ENCODE data around the gene SLC22A12. TPM values are rescaled to one million over a fixed set of nuclear protein-coding genes. Genes with fewer than 3 reads are reported as not detected.
A peak's percentile ranks its signal among the peaks of the same experiment; 100 is the strongest.

SLC22A12 gene
- total RNA-seq, 1 donor from 2014 or later: not detected

GRCh38 chr11:64585150-64585549 is 5.9 kb upstream of the SLC22A12 start:
- DNase-seq (ENCODE audit: low spot score): no peak
- H3K27ac Mint-ChIP-seq: peak overlapping the region; percentile 36
- H2AFZ ChIP-seq (replicated peaks): no peak overlapping the region
- H3F3A ChIP-seq (ENCODE audit: low read depth): no peaks in the 10 kb centered on the region
- H3K9ac ChIP-seq: no peak overlapping the region
- no peaks in the 10 kb centered on the region for H3K36me3 ChIP-seq
- H3K27ac ChIP-seq: no peak overlapping the region
- H3K4me1 ChIP-seq: no peaks in the 10 kb centered on the region
- TF ChIP-seq CTCF (IDR thresholded peaks at IDR 0.05): no peak
- TF ChIP-seq EZH2 (IDR thresholded peaks at IDR 0.05): no peak
- TF ChIP-seq EZH2phosphoT487 (IDR thresholded peaks at IDR 0.05): no peak
- no peaks in the 10 kb centered on the region for H3K9me3 ChIP-seq (ENCODE audit: low read depth)
- no peaks in the 10 kb centered on the region for H3K79me2 ChIP-seq (ENCODE audit: low read depth)
- H3K27me3 ChIP-seq: no peaks in the 10 kb centered on the region
- H3K4me3 ChIP-seq: no peak overlapping the region
- no peaks in the 10 kb centered on the region for H4K20me1 ChIP-seq (ENCODE audit: low read depth)
- peaks cover 15% of the 10 kb centered on the region for H3K4me1 Mint-ChIP-seq
- peaks cover 7% of the 10 kb centered on the region for H3K27me3 Mint-ChIP-seq (ENCODE audit: insufficient read depth, low read depth)
- no peaks in the 10 kb centered on the region for H3K36me3 Mint-ChIP-seq
- no peak overlapping the region for H3K4me3 Mint-ChIP-seq
- H3K4me2 ChIP-seq: no peak overlapping the region
- peaks cover 8% of the 10 kb centered on the region for H3K9me3 Mint-ChIP-seq

- DNase-seq (ENCODE audit: low spot score): no peak
- Histone ChIP-seq H3K36me3 (no peaks in the 10 kb centered on the region), H3K27ac (no peak overlapping the region), H3K79me2 (ENCODE audit: low read depth) (no peaks in the 10 kb centered on the region), H3K9me3 (ENCODE audit: low read depth) (no peaks in the 10 kb centered on the region), H3K27me3 (no peaks in the 10 kb centered on the region), H3K4me1 (no peaks in the 10 kb centered on the region), H3K4me2 (no peak overlapping the region), H2AFZ (replicated peaks) (no peak overlapping the region), H3K4me3 (no peak overlapping the region), H3F3A (ENCODE audit: low read depth) (no peaks in the 10 kb centered on the region), H3K9ac (no peak overlapping the region), H4K20me1 (ENCODE audit: low read depth) (no peaks in the 10 kb centered on the region)
- Mint-ChIP-seq H3K4me3 (no peak overlapping the region), H3K27me3 (ENCODE audit: insufficient read depth, low read depth) (peaks cover 7% of the 10 kb centered on the region), H3K4me1 (peaks cover 8% of the 10 kb centered on the region), H3K36me3 (no peaks in the 10 kb centered on the region), H3K27ac (no peak overlapping the region), H3K9me3 (peaks cover 8% of the 10 kb centered on the region)
- TF ChIP-seq EZH2 (IDR thresholded peaks at IDR 0.05): no peak
- no peak for TF ChIP-seq EZH2phosphoT487 (IDR thresholded peaks at IDR 0.05)
- no peak for TF ChIP-seq CTCF (IDR thresholded peaks at IDR 0.05)
These were observed 4.7 kb upstream of the SLC22A12 start for GRCh38 chr11:64586366-64586765.

- no peaks in the 10 kb centered on the region for H3K27me3 ChIP-seq
- Mint-ChIP-seq H3K27me3 (ENCODE audit: insufficient read depth, low read depth) (peaks cover 8% of the 10 kb centered on the region), H3K9me3 (peaks cover 8% of the 10 kb centered on the region), H3K27ac (no peak overlapping the region), H3K36me3 (no peaks in the 10 kb centered on the region), H3K4me1 (peaks cover 4% of the 10 kb centered on the region), H3K4me3 (no peak overlapping the region)
- H3K79me2 ChIP-seq (ENCODE audit: low read depth): no peaks in the 10 kb centered on the region
- no peaks in the 10 kb centered on the region for H3K9me3 ChIP-seq (ENCODE audit: low read depth)
- no peak overlapping the region for H3K4me2 ChIP-seq
- H3K4me1 ChIP-seq: no peaks in the 10 kb centered on the region
- H3K27ac ChIP-seq: no peak overlapping the region
- no peak overlapping the region for H3K9ac ChIP-seq
- no peak for DNase-seq (ENCODE audit: low spot score)
- H3K4me3 ChIP-seq: no peak overlapping the region
- no peak for TF ChIP-seq EZH2phosphoT487 (IDR thresholded peaks at IDR 0.05)
- no peak for TF ChIP-seq CTCF (IDR thresholded peaks at IDR 0.05)
- TF ChIP-seq EZH2 (IDR thresholded peaks at IDR 0.05): no peak
- H3F3A ChIP-seq (ENCODE audit: low read depth): no peaks in the 10 kb centered on the region
- H2AFZ ChIP-seq (replicated peaks): no peak overlapping the region
- H3K36me3 ChIP-seq: no peaks in the 10 kb centered on the region
- no peaks in the 10 kb centered on the region for H4K20me1 ChIP-seq (ENCODE audit: low read depth)
These were observed 2.3 kb upstream of the SLC22A12 start for GRCh38 chr11:64588701-64589100.

Measured in neural progenitor cell (in vitro differentiated cells).